Measurements from ENCODE around the gene CNIH3. TPM values are rescaled to one million over a fixed set of nuclear protein-coding genes. Genes with fewer than 3 reads are reported as not detected.

Gene CNIH3
- total RNA-seq, 3 donors from 2014 or later (not counting 1 experiment from before 2014, with no cell fraction given), result 2.8 to 5.4 (median 5.0) TPM

GRCh38 chr1:224585051-224585450, 31.1 kb upstream of the CNIH3 start:
- Histone ChIP-seq H3K4me3 (ENCODE audit: low read length) (no peak overlapping the region), H3K36me3 (ENCODE audit: control insufficient read depth, insufficient read depth, low read length) (no peaks in the 10 kb centered on the region), H3K27ac (ENCODE audit: low read length) (no peak overlapping the region), H3K4me1 (ENCODE audit: control insufficient read depth, insufficient read depth, low read length) (no peaks in the 10 kb centered on the region), H3K9me3 (ENCODE audit: control insufficient read depth, insufficient read depth, low read length) (no peaks in the 10 kb centered on the region), H3K27me3 (ENCODE audit: control insufficient read depth, insufficient read depth, low read length) (no peaks in the 10 kb centered on the region)
- DNase-seq, result no peak
- no peak for ATAC-seq
- Mint-ChIP-seq H3K4me1 (no peaks in the 10 kb centered on the region), H3K9me3 (no peaks in the 10 kb centered on the region), H3K27ac (no peak overlapping the region), H3K4me3 (no peak overlapping the region), H3K27me3 (ENCODE audit: low read depth in 2 of 2) (peaks cover 5 to 15% of the 10 kb centered on the region in 2 donors), H3K36me3 (no peaks in the 10 kb centered on the region)
- WGBS (ENCODE audit: insufficient coverage), result 98% methylated on average over 10 of the region's 10 CpGs
- intact Hi-C loops (cut with micrococcal nuclease), result no loop called here
- TF ChIP-seq CTCF (IDR thresholded peaks at IDR 0.05), result no peak

GRCh38 chr1:224587051-224587450, 29.1 kb upstream of the CNIH3 start:
- Mint-ChIP-seq H3K4me3 (no peak overlapping the region), H3K27me3 (ENCODE audit: low read depth in 2 of 2) (peaks cover 3 to 7% of the 10 kb centered on the region in 2 donors), H3K9me3 (no peaks in the 10 kb centered on the region), H3K36me3 (no peaks in the 10 kb centered on the region), H3K27ac (no peak overlapping the region), H3K4me1 (peaks cover under 1 to 11% of the 10 kb centered on the region in 2 donors)
- Histone ChIP-seq H3K9me3 (ENCODE audit: control insufficient read depth, insufficient read depth, low read length) (no peaks in the 10 kb centered on the region), H3K27ac (ENCODE audit: low read length) (no peak overlapping the region), H3K36me3 (ENCODE audit: control insufficient read depth, insufficient read depth, low read length) (no peaks in the 10 kb centered on the region), H3K4me1 (ENCODE audit: control insufficient read depth, insufficient read depth, low read length) (no peaks in the 10 kb centered on the region), H3K4me3 (ENCODE audit: low read length) (no peak overlapping the region), H3K27me3 (ENCODE audit: control insufficient read depth, insufficient read depth, low read length) (no peaks in the 10 kb centered on the region)
- DNase-seq (no peak), ATAC-seq (no peak)
- TF ChIP-seq CTCF (IDR thresholded peaks at IDR 0.05), result no peak
- intact Hi-C loops (cut with micrococcal nuclease), result no loop called here
- WGBS (ENCODE audit: insufficient coverage), result 77% methylated on average over 3 of the region's 3 CpGs

- peaks cover 12% of the 10 kb centered on the region for H3K4me1 ChIP-seq (ENCODE audit: control insufficient read depth, insufficient read depth, low read length)
- H3K4me3 ChIP-seq (ENCODE audit: low read length), result no peak overlapping the region
- ATAC-seq (no peak), DNase-seq (no peak)
- Mint-ChIP-seq H3K4me3 (no peak overlapping the region), H3K27ac (no peak overlapping the region), H3K9me3 (no peaks in the 10 kb centered on the region), H3K27me3 (ENCODE audit: low read depth in 2 of 2) (no peaks in the 10 kb centered on the region), H3K36me3 (no peaks in the 10 kb centered on the region), H3K4me1 (peaks cover 14 to 24% of the 10 kb centered on the region in 2 donors)
- intact Hi-C loops (cut with micrococcal nuclease), result no loop called here
- H3K9me3 ChIP-seq (ENCODE audit: control insufficient read depth, insufficient read depth, low read length), result no peaks in the 10 kb centered on the region
- no peak for TF ChIP-seq CTCF (IDR thresholded peaks at IDR 0.05)
- H3K27ac ChIP-seq (ENCODE audit: low read length), result no peak overlapping the region
- H3K27me3 ChIP-seq (ENCODE audit: control insufficient read depth, insufficient read depth, low read length), result no peaks in the 10 kb centered on the region
- H3K36me3 ChIP-seq (ENCODE audit: control insufficient read depth, insufficient read depth, low read length), result no peaks in the 10 kb centered on the region
- 57% methylated on average over 1 of the region's 1 CpG for WGBS (ENCODE audit: insufficient coverage)
Observed at GRCh38 chr1:224588515-224588914, 27.6 kb upstream of the CNIH3 start.

- ATAC-seq, result no peak
- H3K9me3 Mint-ChIP-seq, result no peaks in the 10 kb centered on the region
- no peak overlapping the region for H3K4me3 Mint-ChIP-seq
- peaks cover 14 to 24% of the 10 kb centered on the region in 2 donors for H3K4me1 Mint-ChIP-seq
- H3K27ac Mint-ChIP-seq, result no peak overlapping the region
- no peak for DNase-seq
- no peaks in the 10 kb centered on the region for H3K36me3 ChIP-seq (ENCODE audit: control insufficient read depth, insufficient read depth, low read length)
- TF ChIP-seq CTCF (IDR thresholded peaks at IDR 0.05), result no peak
- 75% methylated on average over 6 of the region's 6 CpGs for WGBS (ENCODE audit: insufficient coverage)
- H3K27me3 ChIP-seq (ENCODE audit: control insufficient read depth, insufficient read depth, low read length), result no peaks in the 10 kb centered on the region
- no peaks in the 10 kb centered on the region for H3K27me3 Mint-ChIP-seq (ENCODE audit: low read depth in 2 of 2)
- no peaks in the 10 kb centered on the region for H3K9me3 ChIP-seq (ENCODE audit: control insufficient read depth, insufficient read depth, low read length)
- H3K36me3 Mint-ChIP-seq, result no peaks in the 10 kb centered on the region
- no peak overlapping the region for H3K27ac ChIP-seq (ENCODE audit: low read length)
- intact Hi-C loops (cut with micrococcal nuclease), result no loop called here
- no peak overlapping the region for H3K4me3 ChIP-seq (ENCODE audit: low read length)
- peaks cover 12% of the 10 kb centered on the region for H3K4me1 ChIP-seq (ENCODE audit: control insufficient read depth, insufficient read depth, low read length)
Observed at GRCh38 chr1:224589006-224589405, 27.1 kb upstream of the CNIH3 start.
